H9 (cell line): ENCODE data around the gene EIF3D. TPM values are rescaled to one million over a fixed set of nuclear protein-coding genes. Genes with fewer than 3 reads are reported as not detected.

ENCODE experiments used
- DNase-seq: peaks from one replicate; pipeline ENCODE4 v3.0.0-alpha.2; 2017
- H2AFZ ChIP-seq: one replicate; pipeline ENCODE4 v1.6.1; 2013; ENCODE audit warnings: mild to moderate bottlenecking, low read length, control low read depth, moderate library complexity
- H2AK5ac ChIP-seq: 2 replicates; pipeline ENCODE4 v1.6.1; 2013; ENCODE audit warnings: low read length, control low read depth, mixed read lengths; ENCODE audit not compliant: insufficient read length
- H2BK120ac ChIP-seq: one replicate; pipeline ENCODE4 v1.6.1; 2013; ENCODE audit warnings: low read depth, mild to moderate bottlenecking, low read length, control low read depth, inconsistent platforms; ENCODE audit not compliant: poor library complexity, severe bottlenecking
- H2BK12ac ChIP-seq: 2 replicates; pipeline ENCODE4 v1.6.1; 2013; ENCODE audit warnings: low read length, control low read depth, mixed read lengths, low read depth; ENCODE audit not compliant: insufficient read length
- H2BK15ac ChIP-seq: 2 replicates; pipeline ENCODE4 v1.6.1; 2013; ENCODE audit warnings: low read depth, low read length, control low read depth
- H2BK20ac ChIP-seq: one replicate; pipeline ENCODE4 v1.6.1; 2013; ENCODE audit warnings: low read depth, mild to moderate bottlenecking, low read length, control low read depth, inconsistent platforms; ENCODE audit not compliant: poor library complexity, severe bottlenecking
- H2BK5ac ChIP-seq: 2 replicates; pipeline ENCODE4 v1.6.1; 2013; ENCODE audit warnings: low read length, control low read depth, mixed read lengths; ENCODE audit not compliant: insufficient read length
- H3K14ac ChIP-seq: 2 replicates; pipeline ENCODE4 v1.6.1; 2013; ENCODE audit warnings: low read length, control low read depth; ENCODE audit not compliant: insufficient read depth
- H3K18ac ChIP-seq: 2 replicates; pipeline ENCODE4 v1.6.1; 2013; ENCODE audit warnings: low read depth, mild to moderate bottlenecking, mixed read lengths, low read length, control low read depth; ENCODE audit not compliant: insufficient read length
- H3K23ac ChIP-seq: 2 replicates; pipeline ENCODE4 v1.6.1; 2013; ENCODE audit warnings: low read length, control low read depth, mixed read lengths, low read depth; ENCODE audit not compliant: insufficient read length
- H3K23me2 ChIP-seq: 2 replicates; pipeline ENCODE4 v1.6.1; 2013; ENCODE audit warnings: low read depth, mild to moderate bottlenecking, mixed read lengths, low read length, control low read depth; ENCODE audit not compliant: insufficient read length, poor library complexity, severe bottlenecking
- H3K27ac ChIP-seq: 2 replicates; pipeline ENCODE4 v1.5.1; 2013; ENCODE audit warnings: low read length, control low read depth, mixed read lengths, low read depth; ENCODE audit not compliant: insufficient read length
- H3K27me3 ChIP-seq: 2 replicates; pipeline ENCODE4 v1.6.1; 2013; ENCODE audit warnings: low read length, control low read depth, inconsistent platforms; ENCODE audit not compliant: insufficient read depth
- H3K4ac ChIP-seq: 2 replicates; pipeline ENCODE4 v1.6.1; 2013; ENCODE audit warnings: low read depth, mild to moderate bottlenecking, control low read depth, inconsistent platforms, low read length, moderate library complexity
- H3K4me1 ChIP-seq: 2 replicates; pipeline ENCODE4 v1.6.1; 2013; ENCODE audit warnings: low read length, control low read depth, inconsistent platforms; ENCODE audit not compliant: insufficient read depth
- H3K4me2 ChIP-seq: 2 replicates; pipeline ENCODE4 v1.6.1; 2013; ENCODE audit warnings: low read length, control low read depth, mixed read lengths; ENCODE audit not compliant: insufficient read length, insufficient read depth
- H3K56ac ChIP-seq: 2 replicates; pipeline ENCODE4 v1.6.1; 2013; ENCODE audit warnings: low read depth, mild to moderate bottlenecking, mixed read lengths, low read length, control low read depth; ENCODE audit not compliant: insufficient read length
- H3K79me1 ChIP-seq: 2 replicates; pipeline ENCODE4 v1.6.1; 2013; ENCODE audit warnings: low read depth, mild to moderate bottlenecking, moderate library complexity, low read length, control low read depth, inconsistent platforms; ENCODE audit not compliant: insufficient read depth, poor library complexity, severe bottlenecking
- H3K79me2 ChIP-seq: 2 replicates; pipeline ENCODE4 v1.6.1; 2013; ENCODE audit warnings: low read length, control low read depth, inconsistent platforms; ENCODE audit not compliant: insufficient read depth
- H3K9ac ChIP-seq: 2 replicates; pipeline ENCODE4 v1.6.1; 2013; ENCODE audit warnings: low read length, control low read depth, mixed read lengths; ENCODE audit not compliant: insufficient read length; ENCODE audit errors: extremely low read depth
- H3K9me3 ChIP-seq: one replicate; pipeline ENCODE4 v1.6.1; 2013; ENCODE audit warnings: low read depth, low read length, inconsistent platforms; ENCODE audit not compliant: control insufficient read depth
- H3T11ph ChIP-seq: one replicate; pipeline ENCODE4 v1.6.1; 2013; ENCODE audit warnings: mild to moderate bottlenecking, low read length, control low read depth, inconsistent platforms
- H4K20me1 ChIP-seq: one replicate; pipeline ENCODE4 v1.6.1; 2013; ENCODE audit not compliant: control insufficient read depth, insufficient read length, insufficient read depth
- H4K5ac ChIP-seq: 2 replicates; pipeline ENCODE4 v1.6.1; 2013; ENCODE audit warnings: low read depth, mild to moderate bottlenecking, mixed read lengths, low read length, control low read depth; ENCODE audit not compliant: insufficient read length
- H4K8ac ChIP-seq: replicated peaks from 2 replicates; pipeline ENCODE4 v1.6.1; 2013; ENCODE audit warnings: low read length, control low read depth, mixed read lengths, low read depth; ENCODE audit not compliant: insufficient read length
- H4K91ac ChIP-seq: 2 replicates; pipeline ENCODE4 v1.6.1; 2013; ENCODE audit warnings: low read depth, mild to moderate bottlenecking, moderate library complexity, mixed read lengths, low read length, control low read depth; ENCODE audit not compliant: insufficient read length
- H3K27ac Mint-ChIP-seq, 3 experiments: 2 replicates in 2 of 3; 3 replicates in 1 of 3; pipeline ENCODE4 v1.8.0; 2020 to 2021; ENCODE audit warnings: mixed read lengths in 3 of 3, mild to moderate bottlenecking in 1 of 3, moderate library complexity in 1 of 3
- H3K27me3 Mint-ChIP-seq: 2 replicates; pipeline ENCODE4 v1.8.0; 2021; ENCODE audit warnings: low read depth, mild to moderate bottlenecking, moderate library complexity, mixed read lengths
- H3K36me3 Mint-ChIP-seq, 3 experiments: 2 replicates in 2 of 3; 3 replicates in 1 of 3; pipeline ENCODE4 v1.8.0; 2020 to 2021; ENCODE audit warnings: low read depth in 3 of 3, mixed read lengths in 3 of 3; ENCODE audit not compliant: insufficient read depth in 1 of 3
- H3K4me1 Mint-ChIP-seq, 2 experiments: 2 replicates each; pipeline ENCODE4 v1.8.0; 2020; ENCODE audit warnings: mixed read lengths in 2 of 2
- H3K4me3 Mint-ChIP-seq, 2 experiments: 2 replicates in 1 of 2; 3 replicates in 1 of 2; pipeline ENCODE4 v1.8.0; 2020 to 2021; ENCODE audit warnings: mild to moderate bottlenecking in 2 of 2, mixed read lengths in 2 of 2, moderate library complexity in 1 of 2
- H3K9me3 Mint-ChIP-seq, 2 experiments: 2 replicates in 1 of 2; 3 replicates in 1 of 2; pipeline ENCODE4 v1.8.0; 2020; ENCODE audit warnings: mild to moderate bottlenecking in 2 of 2, mixed read lengths in 2 of 2, moderate library complexity in 1 of 2
- CTCF ChIP-seq: fragments of 200-600 bp; sonication (generic); conservative IDR thresholded peaks from 3 replicates; pipeline ENCODE4 v1.8.0; 2021; ENCODE audit warnings: antibody characterized with exemption, mild to moderate bottlenecking
- WGBS: extraction: QIAGEN DNeasy Blood & Tissue Kit; methylation state at CpG from one replicate; pipeline ENCODE4 v1.1.7; 2013; ENCODE audit warnings: missing lambda C conversion rate, low lambda C conversion rate, mixed read lengths; ENCODE audit not compliant: insufficient read length; ENCODE audit errors: extremely low coverage; 5-methylcytosine and 5-hydroxymethylcytosine counted together
- total RNA-seq: library from RNA; stranded (reverse); gene quantifications from 2 replicates; pipeline ENCODE4 v1.2.1, GENCODE V29; 2021

EIF3D gene
- total RNA-seq, 1 experiment from 2014 or later: 198 TPM

- no peaks in the 10 kb centered on the region for H3K4me1 ChIP-seq
- no peak for DNase-seq
- H4K5ac ChIP-seq: no peak overlapping the region
- H3K79me1 ChIP-seq: no peaks in the 10 kb centered on the region
- no peak overlapping the region for H2AK5ac ChIP-seq
- no peak overlapping the region for H3K4me2 ChIP-seq
- no peak overlapping the region for H3K4ac ChIP-seq
- no peak overlapping the region for H3K23ac ChIP-seq
- Mint-ChIP-seq H3K27me3 (no peaks in the 10 kb centered on the region), H3K36me3 (peaks cover 74 to 95% (median 92%) of the 10 kb centered on the region in 3 experiments), H3K27ac (no peak overlapping the region), H3K9me3 (no peaks in the 10 kb centered on the region), H3K4me1 (no peaks in the 10 kb centered on the region), H3K4me3 (no peak overlapping the region)
- no peak overlapping the region for H3T11ph ChIP-seq
- no peaks in the 10 kb centered on the region for H3K79me2 ChIP-seq
- H2BK5ac ChIP-seq: no peak overlapping the region
- WGBS: no CpG with 5 or more reads among the region's 1 CpG
- no peak overlapping the region for H3K27ac ChIP-seq
- H4K8ac ChIP-seq: no peak overlapping the region
- H2BK15ac ChIP-seq: no peak overlapping the region
- H2BK12ac ChIP-seq: no peak overlapping the region
- no peaks in the 10 kb centered on the region for H4K20me1 ChIP-seq
- no peak overlapping the region for H3K9ac ChIP-seq
- H3K9me3 ChIP-seq: no peaks in the 10 kb centered on the region
- no peaks in the 10 kb centered on the region for H3K27me3 ChIP-seq
- H2BK120ac ChIP-seq: no peak overlapping the region
- TF ChIP-seq CTCF: no peak
- H3K14ac ChIP-seq: no peak overlapping the region
- H3K23me2 ChIP-seq: no peaks in the 10 kb centered on the region
- no peak overlapping the region for H2AFZ ChIP-seq
- H3K18ac ChIP-seq: no peak overlapping the region
- H4K91ac ChIP-seq: no peak overlapping the region
- H3K56ac ChIP-seq: no peak overlapping the region
- no peak overlapping the region for H2BK20ac ChIP-seq
These were observed 14.2 kb downstream of the EIF3D start for GRCh38 chr22:36514766-36515165.
